Measurements from ENCODE around the gene PLEKHM2. TPM values are rescaled to one million over a fixed set of nuclear protein-coding genes. Genes with fewer than 3 reads are reported as not detected.

The PLEKHM2 gene
- polyA plus RNA-seq, 1 donor (not counting 4 experiments of a cell fraction or from before 2014, with no cell fraction given) = 30.0 TPM

DNA sequence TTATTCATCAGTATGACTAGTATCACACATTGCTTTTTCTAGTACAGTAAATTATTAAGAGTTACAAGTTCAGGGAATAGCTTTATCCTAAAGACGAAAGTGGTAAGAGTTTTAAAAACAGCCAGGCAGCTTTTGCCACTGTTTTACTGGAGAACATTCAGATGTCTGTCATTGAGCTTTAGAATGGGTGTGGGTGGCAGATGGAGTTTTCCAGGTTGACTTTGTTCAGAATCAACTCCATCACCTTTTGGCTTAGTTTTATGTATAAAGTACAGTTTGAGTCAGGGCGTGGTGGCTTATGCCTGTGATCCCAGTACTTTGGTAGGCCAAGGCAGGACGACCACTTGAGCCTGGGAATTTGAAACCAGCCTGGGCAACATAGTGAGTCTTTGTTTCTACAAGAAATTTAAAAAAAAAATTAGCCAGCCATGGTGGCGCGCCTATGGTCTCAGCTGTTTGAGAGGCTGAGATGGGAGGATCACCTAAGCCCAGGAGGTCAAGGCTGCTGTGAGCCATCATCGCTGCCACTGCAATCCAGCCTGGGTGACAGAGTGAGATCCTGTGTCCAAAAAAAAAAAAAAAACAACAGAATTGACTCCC is 29.9 kb upstream of the PLEKHM2 start:
- H3K4me2 ChIP-seq (ENCODE audit: control insufficient read depth, extremely low read depth, insufficient read depth, low read depth, low read length) = no peak overlapping the region
- no peaks in the 10 kb centered on the region for H3K9me3 ChIP-seq (ENCODE audit: control insufficient read depth, low read depth, low read length)
- no peaks in the 10 kb centered on the region for H4K20me1 ChIP-seq (ENCODE audit: control insufficient read depth, extremely low read depth, insufficient read depth, low read length)
- no peak for DNase-seq (ENCODE audit: low read depth, low spot score)
- no peak overlapping the region for H3K27ac ChIP-seq (ENCODE audit: control insufficient read depth, insufficient read depth, low read length)
- no peak overlapping the region for H3K4me3 ChIP-seq (ENCODE audit: control insufficient read depth in 2 of 3, extremely low read depth in 1 of 3, insufficient read depth in 2 of 3, low read depth in 1 of 3, low read length in 3 of 3)
- no peak overlapping the region for H3K9ac ChIP-seq (ENCODE audit: control insufficient read depth, extremely low read depth, insufficient read depth, low read length)
- H3K9me1 ChIP-seq (ENCODE audit: control insufficient read depth, extremely low read depth, insufficient read depth, low read length) = no peaks in the 10 kb centered on the region
- H3K36me3 ChIP-seq (ENCODE audit: control insufficient read depth in 2 of 2, extremely low read depth in 1 of 2, insufficient read depth in 2 of 2, low read length in 2 of 2) = peaks cover 13 to 21% of the 10 kb centered on the region in 2 experiments
- H3K27me3 ChIP-seq (ENCODE audit: control insufficient read depth, extremely low read depth, insufficient read depth, low read length) = no peaks in the 10 kb centered on the region
- dilution Hi-C loops (cut with MboI; ENCODE audit: extremely low pct_ligation_motif_present, low sequenced_read_pairs) = no loop called here
- TF ChIP-seq EZH2 (IDR thresholded peaks at IDR 0.05; ENCODE audit: low read length) = no peak
- TF ChIP-seq, protein P1, sequence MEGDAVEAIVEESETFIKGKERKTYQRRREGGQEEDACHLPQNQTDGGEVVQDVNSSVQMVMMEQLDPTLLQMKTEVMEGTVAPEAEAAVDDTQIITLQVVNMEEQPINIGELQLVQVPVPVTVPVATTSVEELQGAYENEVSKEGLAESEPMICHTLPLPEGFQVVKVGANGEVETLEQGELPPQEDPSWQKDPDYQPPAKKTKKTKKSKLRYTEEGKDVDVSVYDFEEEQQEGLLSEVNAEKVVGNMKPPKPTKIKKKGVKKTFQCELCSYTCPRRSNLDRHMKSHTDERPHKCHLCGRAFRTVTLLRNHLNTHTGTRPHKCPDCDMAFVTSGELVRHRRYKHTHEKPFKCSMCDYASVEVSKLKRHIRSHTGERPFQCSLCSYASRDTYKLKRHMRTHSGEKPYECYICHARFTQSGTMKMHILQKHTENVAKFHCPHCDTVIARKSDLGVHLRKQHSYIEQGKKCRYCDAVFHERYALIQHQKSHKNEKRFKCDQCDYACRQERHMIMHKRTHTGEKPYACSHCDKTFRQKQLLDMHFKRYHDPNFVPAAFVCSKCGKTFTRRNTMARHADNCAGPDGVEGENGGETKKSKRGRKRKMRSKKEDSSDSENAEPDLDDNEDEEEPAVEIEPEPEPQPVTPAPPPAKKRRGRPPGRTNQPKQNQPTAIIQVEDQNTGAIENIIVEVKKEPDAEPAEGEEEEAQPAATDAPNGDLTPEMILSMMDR (optimal IDR thresholded peaks at IDR 0.05 in 1 of 3, IDR thresholded peaks at IDR 0.05 in 1 of 3, conservative IDR thresholded peaks at IDR 0.05 in 1 of 3; ENCODE audit: extremely low read depth in 1 of 3, insufficient read depth in 2 of 3, low read length in 3 of 3) = no peak
- H3K79me2 ChIP-seq (ENCODE audit: control insufficient read depth, insufficient read depth, low read length) = no peaks in the 10 kb centered on the region
- no peak overlapping the region for H2AFZ ChIP-seq (ENCODE audit: control insufficient read depth, low read length)
- H3K4me1 ChIP-seq (ENCODE audit: control insufficient read depth, extremely low read depth, insufficient read depth, low read length) = no peaks in the 10 kb centered on the region
- no peak for FAIRE-seq

DNA sequence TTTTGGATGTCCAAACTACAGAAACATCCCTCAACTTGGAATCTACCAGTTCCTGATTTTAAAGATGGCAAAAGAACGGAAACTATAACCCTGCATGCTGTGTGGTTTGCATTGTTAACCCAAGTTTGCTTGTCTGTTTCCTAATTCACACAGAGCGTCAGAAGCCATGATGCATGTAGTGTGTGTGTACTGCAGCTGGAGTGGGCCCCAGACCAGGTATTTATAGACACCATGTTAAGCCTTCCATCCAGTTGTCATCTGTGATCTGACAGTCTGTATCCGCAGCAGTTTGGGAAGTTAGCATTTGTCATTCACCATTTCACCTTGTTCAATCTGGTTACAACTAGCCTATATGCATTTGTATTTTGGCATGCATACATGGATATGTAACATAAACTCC is 27.7 kb upstream of the PLEKHM2 start:
- Histone ChIP-seq H3K36me3 (ENCODE audit: control insufficient read depth in 2 of 2, extremely low read depth in 1 of 2, insufficient read depth in 2 of 2, low read length in 2 of 2) (peaks cover 20 to 40% of the 10 kb centered on the region in 2 experiments), H3K27ac (ENCODE audit: control insufficient read depth, insufficient read depth, low read length) (no peak overlapping the region), H2AFZ (ENCODE audit: control insufficient read depth, low read length) (no peak overlapping the region), H3K4me3 (ENCODE audit: control insufficient read depth in 2 of 3, extremely low read depth in 1 of 3, insufficient read depth in 2 of 3, low read depth in 1 of 3, low read length in 3 of 3) (no peak overlapping the region), H3K4me1 (ENCODE audit: control insufficient read depth, extremely low read depth, insufficient read depth, low read length) (no peaks in the 10 kb centered on the region), H3K9me3 (ENCODE audit: control insufficient read depth, low read depth, low read length) (no peaks in the 10 kb centered on the region), H3K4me2 (ENCODE audit: control insufficient read depth, extremely low read depth, insufficient read depth, low read depth, low read length) (no peak overlapping the region), H3K79me2 (ENCODE audit: control insufficient read depth, insufficient read depth, low read length) (no peaks in the 10 kb centered on the region), H3K27me3 (ENCODE audit: control insufficient read depth, extremely low read depth, insufficient read depth, low read length) (no peaks in the 10 kb centered on the region), H3K9ac (ENCODE audit: control insufficient read depth, extremely low read depth, insufficient read depth, low read length) (no peak overlapping the region), H3K9me1 (ENCODE audit: control insufficient read depth, extremely low read depth, insufficient read depth, low read length) (no peaks in the 10 kb centered on the region), H4K20me1 (ENCODE audit: control insufficient read depth, extremely low read depth, insufficient read depth, low read length) (no peaks in the 10 kb centered on the region)
- TF ChIP-seq, protein P1 (optimal IDR thresholded peaks at IDR 0.05 in 1 of 3, IDR thresholded peaks at IDR 0.05 in 1 of 3, conservative IDR thresholded peaks at IDR 0.05 in 1 of 3; ENCODE audit: extremely low read depth in 1 of 3, insufficient read depth in 2 of 3, low read length in 3 of 3) = no peak
- no peak for TF ChIP-seq EZH2 (IDR thresholded peaks at IDR 0.05; ENCODE audit: low read length)
- no peak for FAIRE-seq
- DNase-seq (ENCODE audit: low read depth, low spot score) = no peak
- dilution Hi-C loops (cut with MboI; ENCODE audit: extremely low pct_ligation_motif_present, low sequenced_read_pairs) = no loop called here

All from keratinocyte (primary cell).